HG03469 (cell line): ENCODE data around the gene ROM1.
"Not testable (repeated sequence)": the region's sequence is repeated elsewhere in the genome, so short reads cannot be mapped to it uniquely, and the experiment has no call there.

Source experiments
- ATAC-seq: cut with Tn5 transposase; IDR thresholded peaks from one replicate; pipeline ENCODE4 v1.9.1; 2021; ENCODE audit warnings: mild to moderate bottlenecking, moderate library complexity, moderate number of reproducible peaks; ENCODE audit not compliant: unreplicated experiment

ROM1 gene, protein sequence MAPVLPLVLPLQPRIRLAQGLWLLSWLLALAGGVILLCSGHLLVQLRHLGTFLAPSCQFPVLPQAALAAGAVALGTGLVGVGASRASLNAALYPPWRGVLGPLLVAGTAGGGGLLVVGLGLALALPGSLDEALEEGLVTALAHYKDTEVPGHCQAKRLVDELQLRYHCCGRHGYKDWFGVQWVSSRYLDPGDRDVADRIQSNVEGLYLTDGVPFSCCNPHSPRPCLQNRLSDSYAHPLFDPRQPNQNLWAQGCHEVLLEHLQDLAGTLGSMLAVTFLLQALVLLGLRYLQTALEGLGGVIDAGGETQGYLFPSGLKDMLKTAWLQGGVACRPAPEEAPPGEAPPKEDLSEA

GRCh38 chr11:62612366-62613290 lies at the start of gene ROM1, which contains the start of gene EML3:
Gene ROM1, plus strand, starts transcription at chr11:62613257. Its CDS starts 25 bp downstream, at chr11:62613282.
Gene EML3, minus strand, starts transcription at chr11:62612775. Its CDS starts 318 bp downstream, at chr11:62612457.
- ATAC-seq = peak; percentile 34

DNA sequence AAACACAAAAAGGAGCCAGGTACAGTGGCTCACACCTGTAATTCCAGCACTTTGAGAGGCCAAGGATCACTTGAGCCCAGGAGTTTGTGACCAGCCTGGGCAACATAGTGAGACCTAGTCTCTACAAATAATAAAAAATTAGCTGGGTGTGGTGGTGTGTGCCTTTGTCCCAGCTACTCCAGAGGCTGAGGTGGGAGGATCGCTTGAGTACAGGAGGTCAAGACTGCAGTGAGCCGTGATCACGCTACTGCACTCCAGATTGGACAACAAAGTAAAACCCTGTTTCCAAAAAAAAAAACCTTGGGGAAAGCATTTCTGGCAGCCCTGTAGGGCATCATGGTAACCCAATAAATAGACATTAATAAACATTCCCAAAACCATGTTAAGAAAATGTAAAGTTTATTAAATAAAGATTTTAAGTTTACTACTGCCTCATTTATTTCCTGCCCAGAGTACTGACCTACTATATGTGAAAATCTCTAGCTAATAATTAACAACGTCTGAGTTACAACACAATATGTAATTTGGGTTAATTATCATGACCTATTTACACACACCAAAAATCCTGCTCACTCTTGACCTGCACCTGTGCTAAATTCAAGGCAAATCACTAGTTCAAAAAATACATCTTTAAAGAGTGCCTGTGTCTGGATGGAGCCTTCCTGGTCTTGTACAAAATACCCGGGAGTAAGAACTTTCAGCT lies 47.8 kb upstream of the ROM1 start:
- ATAC-seq = no peak

GRCh38 chr11:62566247-62566646 lies 46.8 kb upstream of the ROM1 start:
- no peak for ATAC-seq

DNA sequence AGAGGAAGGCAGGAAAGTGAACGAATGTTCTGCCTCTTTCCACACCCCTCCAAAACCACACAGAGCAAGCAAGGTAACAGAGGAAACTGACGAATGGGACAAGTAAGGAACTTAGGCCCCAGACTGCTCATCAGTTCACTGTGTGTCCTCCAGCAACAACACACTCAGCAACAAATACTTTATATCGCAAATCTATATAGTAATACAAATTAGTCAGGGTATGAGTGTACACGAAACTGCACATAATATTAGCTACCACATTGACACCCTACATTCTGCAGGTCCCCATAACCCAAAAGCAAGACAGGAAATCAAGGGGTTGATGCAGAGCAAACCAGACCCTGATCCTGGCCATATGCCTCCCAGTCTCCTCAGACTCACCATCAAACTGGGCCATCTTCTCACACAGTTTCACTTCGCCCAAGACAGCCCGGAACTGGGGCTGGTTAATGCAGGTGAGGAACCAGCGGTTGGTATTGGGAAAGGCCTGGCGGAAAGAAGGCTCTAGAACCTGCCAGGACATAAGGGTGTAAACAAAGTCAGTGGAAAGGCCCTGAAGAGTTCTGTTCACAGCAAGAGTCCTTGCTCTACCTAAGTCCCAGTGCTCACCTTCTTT lies 45.9 kb upstream of the ROM1 start:
- ATAC-seq = no peak

DNA sequence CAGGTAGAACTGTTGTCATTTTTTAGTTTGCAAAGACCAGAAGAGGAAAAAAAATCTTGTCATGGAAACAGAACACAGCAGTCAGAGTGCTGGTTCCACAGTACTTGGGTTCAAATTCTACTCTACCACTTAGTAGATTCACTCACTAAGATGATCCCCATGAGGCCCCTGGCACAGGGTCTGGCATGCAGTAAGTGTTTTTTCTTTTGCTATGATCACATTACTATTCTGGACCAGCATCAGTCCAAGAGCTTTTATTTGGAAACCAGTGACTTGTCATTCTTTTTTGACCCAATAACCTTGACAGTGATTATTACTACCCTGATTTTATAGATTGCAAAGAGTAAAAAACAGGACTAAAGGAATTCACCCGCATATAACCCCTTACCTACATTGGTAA lies 43.4 kb upstream of the ROM1 start:
- no peak for ATAC-seq

DNA sequence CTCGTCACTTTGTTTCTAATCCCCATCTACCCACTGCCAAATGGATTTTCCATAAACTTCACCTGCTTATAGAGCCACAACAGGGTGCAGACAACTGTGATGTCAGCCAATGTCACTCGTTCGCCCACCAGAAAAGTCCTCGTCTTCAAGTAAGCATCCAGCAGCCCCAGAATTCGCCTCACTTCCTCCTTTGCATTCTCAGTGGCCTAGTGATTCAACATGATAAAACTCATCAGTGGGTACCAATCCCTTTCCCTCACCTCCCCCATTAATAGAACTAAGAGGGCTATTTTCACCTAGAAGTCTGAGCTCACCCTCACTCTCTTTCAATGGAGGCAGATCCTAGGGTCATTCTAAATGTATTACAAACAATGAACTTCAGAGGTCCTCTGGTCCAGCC lies 42.2 kb upstream of the ROM1 start:
- not testable (repeated sequence) for ATAC-seq

DNA sequence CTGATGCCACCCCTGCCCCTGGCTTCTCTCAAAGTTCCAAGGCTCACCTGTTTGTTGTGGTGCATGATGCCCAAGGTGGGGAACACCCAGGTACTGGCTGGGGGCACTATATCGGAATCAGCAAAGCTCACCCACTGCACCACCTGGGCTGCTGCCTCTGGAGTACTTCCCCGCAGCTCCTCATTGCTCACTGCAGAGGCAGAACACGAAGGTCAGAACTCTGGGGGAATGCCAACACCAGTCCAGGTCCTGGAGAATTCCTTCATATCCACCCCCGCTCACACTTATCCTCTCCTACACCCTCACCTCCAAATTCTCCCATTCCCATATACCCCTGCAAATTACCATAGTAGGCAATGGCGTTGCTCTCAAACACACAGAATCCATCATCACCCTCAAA lies 41.6 kb upstream of the ROM1 start:
- ATAC-seq = not testable (repeated sequence)

DNA sequence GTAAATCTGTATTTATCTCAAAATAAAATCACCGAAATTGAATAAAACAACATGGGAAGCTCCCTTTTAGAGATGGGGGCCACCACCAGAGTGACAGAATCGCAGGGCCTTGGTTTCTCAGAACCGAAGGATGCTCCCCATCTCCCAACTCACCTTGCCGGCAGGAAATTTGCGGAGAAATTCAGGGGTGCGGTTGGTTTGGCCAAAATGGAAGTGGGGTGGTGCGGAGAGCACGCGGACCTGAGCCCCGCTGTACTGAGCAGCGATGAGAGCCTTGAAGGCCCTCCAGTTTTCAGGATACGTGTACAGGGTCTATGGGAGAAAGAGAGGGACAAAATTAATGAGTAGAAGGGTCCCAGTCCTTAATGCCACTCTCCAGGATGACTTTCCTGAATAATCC lies 40.6 kb upstream of the ROM1 start:
- no peak for ATAC-seq

DNA sequence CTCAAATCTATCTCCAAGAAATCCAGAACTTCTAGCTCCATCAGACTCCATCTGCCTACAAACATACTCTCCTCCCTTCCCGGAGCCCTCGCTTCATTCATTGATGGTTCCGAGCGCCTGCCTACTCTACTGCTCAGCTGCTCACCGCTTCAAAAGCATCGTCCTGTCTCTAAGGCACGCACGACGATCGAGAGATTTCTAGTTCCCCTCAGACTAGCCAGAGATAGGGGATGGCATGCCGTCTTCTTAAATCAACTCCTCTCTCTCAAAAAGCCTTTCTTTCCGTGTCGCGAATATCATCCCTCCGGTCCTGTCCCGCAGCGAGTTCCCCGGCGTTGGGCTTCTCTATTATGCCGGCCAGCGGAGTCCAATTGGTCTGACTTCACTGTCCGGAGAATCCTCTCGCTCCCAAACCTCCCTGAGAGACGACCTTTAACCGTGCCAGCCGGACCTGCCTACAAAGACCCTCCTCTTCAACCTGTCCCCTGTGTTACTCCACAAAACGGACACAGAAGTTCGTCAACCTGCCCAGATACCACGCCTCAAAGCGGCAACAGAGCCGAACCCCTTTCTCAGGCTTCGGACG lies 40.0 kb upstream of the ROM1 start:
- no peak for ATAC-seq

GRCh38 chr11:62573592-62574362 lies 39.3 kb upstream of the ROM1 start, which contains the start of gene EEF1G:
Gene EEF1G, minus strand, starts transcription at chr11:62573891. Its CDS starts 49 bp downstream, at chr11:62573842.
- peak; percentile 72 for ATAC-seq

GRCh38 chr11:62574363-62575071 lies 38.5 kb upstream of the ROM1 start:
- peak; percentile 1 for ATAC-seq

DNA sequence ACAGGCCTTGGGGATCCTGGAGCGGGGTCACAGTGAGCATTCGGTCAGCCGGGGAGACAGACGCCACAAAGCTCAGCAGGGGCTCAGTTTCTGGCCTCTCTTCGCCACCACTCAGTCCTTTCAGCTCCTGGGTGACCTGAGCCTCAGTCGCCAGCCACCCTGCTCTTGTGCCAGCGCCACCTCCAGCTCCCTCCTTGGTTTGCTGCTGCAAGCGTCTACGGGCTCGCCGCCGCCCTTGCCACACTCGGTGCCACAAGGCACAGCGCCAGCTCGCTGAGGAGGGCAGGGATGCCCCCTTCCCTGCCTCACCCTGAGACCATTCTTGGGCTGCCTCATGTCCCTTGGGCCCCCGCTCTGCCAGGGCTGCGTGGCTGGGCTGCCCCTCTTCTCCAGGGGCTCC lies 37.9 kb upstream of the ROM1 start:
- no peak for ATAC-seq

DNA sequence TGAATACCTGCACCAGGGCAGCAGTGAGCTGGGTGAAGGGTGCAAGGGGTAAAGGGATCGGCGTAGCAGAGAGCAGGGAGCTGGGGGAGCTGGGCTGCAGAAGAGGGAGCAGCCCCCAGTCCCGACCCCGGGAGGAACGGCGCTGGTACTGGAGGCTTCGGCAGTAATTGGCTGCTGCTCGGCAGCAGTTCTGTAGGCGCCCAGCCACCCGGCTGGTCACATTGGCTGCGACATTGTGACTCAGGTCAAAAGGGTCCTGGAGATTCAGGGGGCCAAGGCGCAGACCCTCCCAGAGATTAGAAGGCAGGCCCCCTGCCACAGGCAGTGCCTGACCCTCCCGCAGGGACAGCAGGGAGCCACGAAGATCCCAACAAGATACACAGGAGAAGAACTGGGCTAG lies 37.2 kb upstream of the ROM1 start:
- no peak for ATAC-seq

DNA sequence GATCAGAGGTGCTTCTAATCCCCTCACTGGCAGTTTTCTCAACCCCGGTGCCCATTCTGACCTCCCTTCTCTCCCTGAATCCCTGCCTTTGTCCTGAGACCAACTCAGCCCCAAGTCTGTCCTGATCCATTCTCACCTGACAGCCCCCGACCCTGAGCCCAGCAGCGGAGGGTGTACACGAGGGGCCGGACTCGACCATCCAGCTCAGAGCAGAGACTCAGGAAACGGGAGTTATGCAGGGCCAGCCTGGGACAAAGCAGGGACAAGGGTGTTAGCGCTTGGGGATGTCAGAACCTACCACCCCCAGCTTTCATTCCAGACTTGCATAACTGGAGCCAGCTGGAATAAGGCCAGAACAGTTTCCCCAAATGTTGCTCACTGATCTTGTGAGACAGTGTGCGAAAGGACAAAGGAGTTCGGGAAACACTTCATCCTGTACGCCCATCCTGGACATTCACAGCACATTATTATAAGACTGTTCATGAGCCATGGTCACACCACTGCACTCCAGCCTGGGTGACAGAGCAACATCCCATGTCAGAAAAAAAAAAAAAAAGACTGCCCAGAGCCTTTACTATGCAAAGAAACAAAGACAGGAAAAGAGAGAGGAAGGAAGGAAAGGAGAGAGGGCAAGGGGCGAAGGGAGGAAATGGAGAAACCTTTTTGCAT lies 35.9 kb upstream of the ROM1 start:
- ATAC-seq = no peak

GRCh38 chr11:62578541-62578940 lies 34.5 kb upstream of the ROM1 start:
- ATAC-seq = no peak

DNA sequence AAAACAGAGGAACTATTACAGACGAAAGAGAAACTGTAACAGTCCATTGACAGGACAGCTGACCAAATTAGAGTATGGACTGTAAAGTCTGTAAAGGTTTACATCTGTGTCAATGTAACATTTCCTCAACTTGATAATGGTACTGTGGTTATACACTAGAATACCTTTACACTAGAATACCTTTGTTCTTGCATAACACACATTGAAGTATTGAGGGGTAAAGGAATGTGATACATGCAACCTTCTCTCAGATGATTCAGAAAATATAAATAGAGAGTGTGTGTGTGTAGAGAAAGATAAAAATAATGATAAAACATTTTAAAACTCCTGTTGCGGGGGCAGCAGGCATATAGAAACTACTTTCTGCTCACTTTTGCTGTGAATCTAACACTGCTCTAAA lies 33.8 kb upstream of the ROM1 start:
- ATAC-seq = no peak

- ATAC-seq = no peak
These were observed 31.9 kb upstream of the ROM1 start for GRCh38 chr11:62580959-62581715.

DNA sequence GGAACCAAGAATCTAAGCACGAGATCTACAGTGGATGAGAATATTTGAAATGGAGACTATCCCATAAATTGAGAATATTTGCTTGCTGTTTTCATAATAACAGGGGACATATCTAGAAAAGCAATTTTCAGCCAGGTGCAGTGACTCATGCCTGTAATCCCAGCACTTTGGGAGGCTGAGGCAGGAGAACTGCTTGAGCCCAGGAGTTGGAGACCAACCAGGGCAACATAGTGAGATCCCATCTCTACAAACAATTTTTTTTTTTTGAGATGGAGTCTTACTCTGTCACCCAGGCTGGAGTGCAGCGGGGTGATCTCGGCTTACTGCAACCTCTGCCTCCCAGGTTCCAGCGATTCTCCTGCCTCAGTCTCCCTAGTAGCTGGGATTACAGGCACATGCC lies 31.3 kb upstream of the ROM1 start:
- ATAC-seq = not testable (repeated sequence)
